Chondrocyte (in vitro differentiated cells): ENCODE data around the gene TMEM164. TPM values are rescaled to one million over a fixed set of nuclear protein-coding genes. Genes with fewer than 3 reads are reported as not detected.

Experiments used
- DNase-seq: peaks from one replicate; pipeline ENCODE4 v3.0.0; 2021; ENCODE audit warnings: mixed read lengths, low spot score
- H3K27ac Mint-ChIP-seq: one replicate; pipeline ENCODE4 v1.8.0; 2021; ENCODE audit warnings: mild to moderate bottlenecking, moderate library complexity, mixed read lengths; ENCODE audit not compliant: unreplicated experiment
- H3K27me3 Mint-ChIP-seq: 2 replicates; pipeline ENCODE4 v1.8.0; 2021; ENCODE audit warnings: low read depth, mixed read lengths
- H3K36me3 Mint-ChIP-seq: 2 replicates; pipeline ENCODE4 v1.8.0; 2021; ENCODE audit warnings: low read depth, mixed read lengths
- H3K4me1 Mint-ChIP-seq: 2 replicates; pipeline ENCODE4 v1.8.0; 2021; ENCODE audit warnings: low read depth, mild to moderate bottlenecking, mixed read lengths
- H3K4me3 Mint-ChIP-seq: one replicate; pipeline ENCODE4 v1.8.0; 2021; ENCODE audit warnings: mild to moderate bottlenecking, moderate library complexity, mixed read lengths; ENCODE audit not compliant: unreplicated experiment
- H3K9me3 Mint-ChIP-seq: 2 replicates; pipeline ENCODE4 v1.8.0; 2021; ENCODE audit warnings: low read depth, mixed read lengths
- CTCF ChIP-seq: fragments of 200-600 bp; sonication (generic); IDR thresholded peaks from 2 replicates; pipeline ENCODE4 v1.5.0; 2021; ENCODE audit warnings: antibody characterized with exemption, mild to moderate bottlenecking, moderate library complexity
- microRNA-seq: library from miRNA; unstranded; fragments of <30 nt; microRNA quantifications from one replicate; pipeline ENCODE4 v1.2.0, GENCODE V29; 2020; ENCODE audit warnings: borderline number of aligned reads
- total RNA-seq: library from RNA; stranded (reverse); gene quantifications from 3 replicates; pipeline ENCODE4 v1.2.1, GENCODE V29; 2021

TMEM164 gene
- total RNA-seq, 1 donor from 2014 or later = 11.8 TPM

- peaks cover 27% of the 10 kb centered on the region for H3K4me1 Mint-ChIP-seq
- H3K27me3 Mint-ChIP-seq = no peaks in the 10 kb centered on the region
- peak overlapping the region; percentile 20 for H3K27ac Mint-ChIP-seq
- H3K4me3 Mint-ChIP-seq = no peak overlapping the region
- H3K36me3 Mint-ChIP-seq = peaks cover 2% of the 10 kb centered on the region
- DNase-seq = no peak
- no peak for TF ChIP-seq CTCF
- H3K9me3 Mint-ChIP-seq = no peaks in the 10 kb centered on the region
Measured at GRCh38 chrX:110219920-110220319, 217.0 kb downstream of the TMEM164 start.

- Mint-ChIP-seq H3K4me1 (peaks cover 15% of the 10 kb centered on the region), H3K4me3 (no peak overlapping the region), H3K27me3 (no peaks in the 10 kb centered on the region), H3K9me3 (no peaks in the 10 kb centered on the region), H3K27ac (no peak overlapping the region), H3K36me3 (no peaks in the 10 kb centered on the region)
- no peak for DNase-seq
- no peak for TF ChIP-seq CTCF
Measured at GRCh38 chrX:110222497-110223257, 219.8 kb downstream of the TMEM164 start.

GRCh38 chrX:110224926-110225617 is 222.2 kb downstream of the TMEM164 start:
- Mint-ChIP-seq H3K4me3 (no peak overlapping the region), H3K36me3 (no peaks in the 10 kb centered on the region), H3K27ac (no peak overlapping the region), H3K4me1 (peaks cover 11% of the 10 kb centered on the region), H3K9me3 (no peaks in the 10 kb centered on the region), H3K27me3 (no peaks in the 10 kb centered on the region)
- TF ChIP-seq CTCF = no peak
- DNase-seq = no peak

GRCh38 chrX:110226931-110227330 is 224.0 kb downstream of the TMEM164 start:
- H3K4me3 Mint-ChIP-seq = no peak overlapping the region
- H3K9me3 Mint-ChIP-seq = peaks cover 14% of the 10 kb centered on the region
- H3K27ac Mint-ChIP-seq = no peak overlapping the region
- TF ChIP-seq CTCF = no peak
- H3K27me3 Mint-ChIP-seq = no peaks in the 10 kb centered on the region
- DNase-seq = no peak
- H3K4me1 Mint-ChIP-seq = peaks cover 14% of the 10 kb centered on the region
- peaks cover 1% of the 10 kb centered on the region for H3K36me3 Mint-ChIP-seq

Small RNA genes within 50 kb of the gene (microRNA-seq; reads per million reads assigned to microRNA genes)
- gene MIR3978 = not detected
- 957 reads per million, percentile 78 among the genes with 10 or more reads in this experiment for gene MIR652
